GM19025 (cell line): Measurements from ENCODE around the gene PANK4.
"Not testable (repeated sequence)": the region's sequence is repeated elsewhere in the genome, so short reads cannot be mapped to it uniquely, and the experiment has no call there.

Source experiments
- ATAC-seq: cut with Tn5 transposase; IDR thresholded peaks from one replicate; pipeline ENCODE4 v1.9.1; 2021; ENCODE audit warnings: mild to moderate bottlenecking, low read depth, moderate library complexity; ENCODE audit not compliant: unreplicated experiment

PANK4 gene

DNA sequence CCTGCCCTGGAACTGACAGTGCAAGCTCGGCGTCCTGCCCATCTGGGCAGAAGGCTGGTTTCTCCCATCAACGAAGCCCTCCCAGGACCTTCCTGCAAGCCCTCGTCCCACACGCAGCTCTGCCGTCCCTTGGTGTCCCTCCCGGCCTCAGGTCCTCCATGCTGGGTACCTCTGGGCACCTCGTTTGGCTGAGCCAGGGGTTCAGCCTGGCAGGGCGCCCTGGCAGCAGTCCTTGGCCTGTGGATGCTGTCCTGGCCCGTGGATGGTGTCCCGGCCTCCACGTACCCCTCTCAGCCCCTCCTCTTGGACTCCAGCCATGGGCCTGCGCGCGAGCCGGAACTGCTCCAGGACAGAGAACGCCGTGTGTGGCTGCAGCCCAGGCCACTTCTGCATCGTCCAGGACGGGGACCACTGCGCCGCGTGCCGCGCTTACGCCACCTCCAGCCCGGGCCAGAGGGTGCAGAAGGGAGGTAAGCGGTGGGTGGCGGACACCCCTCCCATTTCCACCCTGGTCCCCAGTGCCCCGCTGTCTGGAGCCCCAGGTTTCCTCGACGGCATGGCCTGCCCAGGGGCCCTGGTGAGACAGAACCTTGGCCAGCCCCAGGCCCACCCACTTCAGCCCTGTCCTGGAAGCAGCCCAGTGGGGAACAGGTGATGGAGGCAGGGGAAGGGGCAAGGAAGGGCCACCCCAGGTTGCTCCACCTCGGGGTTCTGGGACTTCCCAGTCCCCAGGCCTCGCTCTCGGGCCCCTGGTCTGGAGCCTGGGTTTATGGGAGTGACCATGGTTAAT lies 33.3 kb upstream of the PANK4 start:
- no peak for ATAC-seq

DNA sequence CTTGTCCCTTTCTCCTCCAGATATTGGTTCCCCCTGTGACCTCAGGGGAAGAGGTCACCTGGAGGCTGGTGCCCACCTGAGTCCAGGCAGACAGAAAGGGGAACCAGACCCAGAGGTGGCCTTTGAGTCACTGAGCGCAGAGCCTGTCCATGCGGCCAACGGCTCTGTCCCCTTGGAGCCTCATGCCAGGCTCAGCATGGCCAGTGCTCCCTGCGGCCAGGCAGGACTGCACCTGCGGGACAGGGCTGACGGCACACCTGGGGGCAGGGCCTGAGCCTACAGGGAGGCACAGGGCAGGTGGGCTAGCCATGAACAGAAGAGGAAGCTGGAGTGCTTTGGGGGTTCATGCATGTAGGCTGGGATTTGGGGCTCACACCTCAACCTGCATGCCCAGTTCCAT lies 32.5 kb upstream of the PANK4 start:
- no peak for ATAC-seq

DNA sequence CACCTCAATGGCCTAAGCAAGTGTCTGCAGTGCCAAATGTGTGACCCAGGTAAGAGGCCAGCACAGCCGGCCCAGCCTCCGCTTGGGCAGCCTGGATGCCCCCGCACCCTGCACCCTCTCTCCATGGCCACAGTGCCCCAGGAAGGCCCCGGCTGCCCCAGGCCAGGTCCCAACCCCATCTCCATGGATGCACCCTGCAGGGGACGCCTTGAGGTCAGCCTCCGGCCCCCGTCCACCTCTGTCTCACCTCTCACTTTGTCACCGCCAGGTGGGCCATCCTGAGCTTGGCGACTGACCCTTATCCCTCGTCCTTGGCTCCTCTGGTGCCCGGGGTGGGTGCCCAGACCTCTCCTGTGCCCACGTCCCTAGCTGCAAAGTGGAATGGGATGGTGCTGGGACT lies 32.0 kb upstream of the PANK4 start:
- no peak for ATAC-seq

DNA sequence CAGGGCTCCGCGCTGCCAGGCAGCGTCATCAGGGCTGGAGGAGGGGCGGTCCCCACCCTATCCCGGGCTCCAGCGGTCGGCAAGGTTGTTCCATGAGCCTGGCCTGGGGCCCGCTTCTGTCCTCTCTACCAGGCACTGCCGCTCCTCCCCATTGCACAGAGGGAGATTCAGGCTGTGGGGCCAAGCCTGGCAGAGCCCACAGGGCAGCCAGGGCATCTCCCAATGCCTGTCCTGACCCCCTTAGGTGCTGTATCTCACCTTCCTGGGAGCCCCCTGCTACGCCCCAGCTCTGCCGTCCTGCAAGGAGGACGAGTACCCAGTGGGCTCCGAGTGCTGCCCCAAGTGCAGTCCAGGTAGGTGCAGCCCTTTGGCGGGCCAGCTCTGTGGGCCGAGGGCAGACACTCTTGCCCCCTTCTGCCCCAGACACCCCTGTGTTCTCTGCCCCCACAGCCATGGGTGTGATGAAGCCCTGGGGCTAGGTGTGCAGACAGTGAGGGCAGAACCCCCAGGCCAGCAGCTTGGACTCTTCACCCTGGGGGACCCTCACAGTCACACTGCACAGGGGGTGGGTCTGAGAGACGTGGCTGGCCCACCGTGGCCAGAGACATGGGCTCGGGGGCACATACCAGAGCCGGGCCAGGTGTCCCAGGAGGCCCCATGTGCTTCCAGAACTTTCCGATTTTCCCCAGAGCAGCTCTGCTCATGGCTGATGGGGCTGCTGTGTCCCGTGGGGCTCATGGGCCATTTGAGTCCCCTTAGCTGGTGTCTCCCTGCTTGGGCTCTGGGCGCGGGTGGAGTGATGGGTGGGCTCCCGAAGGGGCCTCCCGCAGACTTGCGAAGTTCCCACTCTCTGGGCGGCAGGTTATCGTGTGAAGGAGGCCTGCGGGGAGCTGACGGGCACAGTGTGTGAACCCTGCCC lies 31.3 kb upstream of the PANK4 start:
- ATAC-seq = no peak

DNA sequence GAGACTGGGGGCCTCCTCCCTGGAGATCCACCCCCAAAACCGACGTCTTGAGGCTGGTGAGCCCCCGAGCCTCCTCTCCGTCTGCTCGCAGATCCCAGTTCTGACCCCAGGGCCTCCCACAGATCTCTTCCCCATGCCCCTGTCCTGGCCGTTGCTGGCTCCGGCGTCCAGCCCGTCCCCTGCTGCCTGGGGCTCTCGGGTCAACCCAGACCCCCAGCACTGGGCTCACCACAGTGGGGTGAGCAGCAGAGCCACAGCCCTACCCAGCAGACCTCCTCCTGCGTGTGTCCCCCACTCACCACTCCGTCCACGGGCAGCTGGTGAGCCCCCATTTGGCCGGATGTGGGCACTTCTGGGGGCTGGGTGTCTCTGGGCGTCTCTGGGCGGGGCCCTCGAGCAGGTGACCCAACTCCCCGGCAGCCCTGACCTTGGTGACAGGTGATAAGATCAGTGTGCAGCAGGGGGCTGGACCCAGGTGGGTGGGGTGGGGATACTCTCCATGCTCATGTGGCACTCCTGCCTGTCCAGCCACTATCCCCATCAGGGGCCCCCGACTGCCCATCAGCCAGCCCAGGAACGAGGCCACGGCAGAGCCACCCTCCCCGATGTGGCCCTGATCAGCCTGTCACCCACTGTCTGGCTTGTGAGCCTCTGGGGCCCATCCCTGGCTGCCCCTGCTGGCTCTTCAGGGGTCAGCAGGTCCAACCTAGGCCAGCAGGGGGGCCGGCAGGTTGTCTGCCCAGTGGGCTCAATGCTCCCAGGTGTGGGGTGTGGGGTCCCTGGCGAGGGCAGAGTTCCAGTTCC lies 30.5 kb upstream of the PANK4 start:
- ATAC-seq = no peak

DNA sequence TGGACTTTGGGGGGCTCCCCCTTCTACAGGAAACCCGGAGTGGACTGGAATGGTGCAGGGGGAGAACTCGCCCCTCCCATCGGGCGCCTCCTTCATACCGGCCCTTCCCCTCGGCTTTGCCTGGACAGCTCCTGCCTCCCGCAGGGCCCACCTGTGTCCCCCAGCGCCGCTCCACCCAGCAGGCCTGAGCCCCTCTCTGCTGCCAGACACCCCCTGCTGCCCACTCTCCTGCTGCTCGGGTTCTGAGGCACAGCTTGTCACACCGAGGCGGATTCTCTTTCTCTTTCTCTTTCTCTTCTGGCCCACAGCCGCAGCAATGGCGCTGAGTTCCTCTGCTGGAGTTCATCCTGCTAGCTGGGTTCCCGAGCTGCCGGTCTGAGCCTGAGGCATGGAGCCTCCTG lies 29.9 kb upstream of the PANK4 start, which contains the start of gene TNFRSF14:
TNFRSF14 (plus strand) TSS at position 95 of the 401 bp plus-strand sequence; CDS start at position 389, 294 bp downstream.
- peak; percentile 24 for ATAC-seq

DNA sequence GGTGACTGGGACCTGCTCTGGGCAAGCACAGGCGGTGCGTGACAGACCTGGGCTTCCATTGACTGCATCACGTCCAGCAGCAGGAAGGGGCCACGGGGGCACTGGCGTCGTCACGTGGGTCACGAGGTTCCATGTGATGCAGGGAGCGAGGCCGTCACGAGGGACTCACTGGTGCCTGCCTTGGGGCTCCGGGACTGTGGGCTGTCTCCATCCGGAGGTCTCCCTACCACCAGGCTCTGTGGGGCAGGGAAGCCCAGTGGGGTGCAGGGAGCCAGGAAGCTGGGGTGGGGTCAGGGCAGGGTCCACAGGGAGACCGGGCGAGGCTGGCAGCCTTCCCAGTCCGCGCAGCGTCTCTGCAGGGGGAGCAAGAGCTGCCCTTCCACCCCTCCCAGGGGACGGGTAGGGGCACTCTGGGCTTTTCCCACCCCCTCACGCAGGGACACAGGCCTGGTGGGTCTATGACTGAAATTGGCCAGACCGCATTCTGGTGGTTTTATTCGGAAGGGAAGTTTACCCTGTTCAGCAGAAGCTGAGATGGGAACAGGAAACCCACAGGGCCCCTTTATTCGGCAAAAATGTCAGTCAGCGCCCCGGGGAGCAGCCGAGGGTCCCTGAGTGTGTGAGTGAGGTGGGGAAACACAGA lies 29.4 kb upstream of the PANK4 start:
- ATAC-seq = peak; percentile 39

DNA sequence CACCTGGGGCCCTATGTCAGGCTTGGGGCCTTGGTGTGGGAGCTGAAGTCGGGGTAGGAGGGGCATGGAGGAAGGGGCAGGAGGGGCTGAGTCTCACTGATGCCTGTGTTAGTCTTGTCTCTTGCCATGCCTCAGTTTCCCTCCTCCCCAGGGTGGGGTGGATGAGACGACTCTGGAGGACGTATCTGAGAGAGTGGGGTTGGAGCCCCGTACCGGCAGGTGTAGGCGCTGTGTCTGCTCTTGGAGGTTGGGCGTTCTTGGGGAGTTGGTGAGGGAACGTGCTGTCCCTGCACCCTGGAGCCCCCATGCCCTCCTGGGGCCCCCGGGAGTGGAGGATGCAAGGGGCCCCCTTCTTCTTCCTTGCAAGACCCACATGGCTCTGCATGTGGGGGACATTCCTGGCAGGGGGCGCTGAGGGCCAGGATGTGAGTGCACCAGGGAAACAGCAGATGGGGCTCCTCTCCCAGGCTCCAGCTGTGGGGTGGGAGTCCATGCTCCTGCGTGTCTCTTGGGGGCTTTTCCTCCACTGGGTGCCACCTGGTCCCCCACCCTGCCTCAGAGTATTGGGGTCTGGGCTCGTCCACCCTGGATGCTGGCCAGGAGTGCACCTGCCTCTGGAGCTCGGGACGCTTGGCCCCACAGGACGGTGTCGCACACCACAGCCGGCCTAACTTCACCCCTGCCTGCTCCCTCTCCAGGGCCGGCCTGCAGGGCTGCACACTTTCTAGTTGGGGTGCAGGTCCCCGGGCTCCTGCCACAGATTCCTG lies 28.4 kb upstream of the PANK4 start:
- no peak for ATAC-seq

DNA sequence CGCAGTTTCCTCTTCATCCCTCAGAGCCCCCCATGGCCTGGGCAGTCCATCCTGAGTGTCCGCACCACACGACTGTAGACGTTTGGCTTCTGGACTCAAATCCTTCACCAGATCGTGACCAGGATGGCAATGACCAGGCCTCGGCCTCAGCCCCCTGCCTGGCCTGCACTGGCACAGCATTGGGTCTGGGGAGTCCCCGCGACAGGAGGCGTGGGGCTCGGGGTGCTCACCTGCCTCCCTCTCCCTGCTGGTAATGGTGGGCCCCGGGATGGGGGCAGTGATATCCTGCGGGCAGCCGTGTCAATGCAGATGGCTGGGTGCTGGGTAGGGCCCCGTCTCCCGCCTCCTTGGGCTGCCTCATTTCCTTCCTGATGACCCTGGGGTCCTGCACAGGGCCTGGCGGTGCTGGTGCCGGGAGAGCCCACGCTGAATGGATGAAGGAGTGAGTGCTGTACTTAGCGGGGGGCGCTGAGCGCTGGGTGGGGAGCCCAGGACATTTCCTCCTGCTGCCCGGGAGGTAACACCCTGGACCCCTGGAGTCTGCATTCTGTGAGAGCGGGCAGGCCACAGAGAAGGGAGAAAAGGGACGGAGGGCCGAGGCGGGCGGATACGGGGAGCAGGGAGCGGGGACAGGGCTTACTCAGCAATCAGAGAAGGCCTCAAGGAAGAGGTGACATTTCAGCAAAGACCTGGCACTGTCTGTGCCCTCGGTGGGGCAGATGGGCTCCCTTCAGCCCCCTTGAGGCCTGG lies 27.6 kb upstream of the PANK4 start:
- ATAC-seq = no peak

DNA sequence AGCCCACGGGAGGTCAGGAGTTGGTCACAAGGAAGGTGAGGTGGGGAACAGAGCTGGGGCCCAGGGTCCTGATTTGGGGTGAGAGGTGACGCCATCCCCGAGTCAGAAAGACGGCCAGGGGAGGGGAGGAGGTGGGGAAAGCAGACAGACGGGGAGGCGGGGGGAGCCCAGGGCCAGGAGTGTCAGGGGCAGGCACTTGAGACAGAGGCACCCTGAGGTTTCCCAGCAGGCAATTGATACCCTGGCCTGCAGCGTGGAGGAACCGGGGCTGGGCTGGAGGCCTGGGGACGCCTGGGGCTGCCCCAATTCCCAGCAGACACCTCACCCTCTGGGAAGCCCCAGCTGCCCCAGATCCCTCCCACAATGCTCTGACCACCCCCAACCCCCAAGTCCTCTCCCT lies 26.7 kb upstream of the PANK4 start:
- ATAC-seq = not testable (repeated sequence)

DNA sequence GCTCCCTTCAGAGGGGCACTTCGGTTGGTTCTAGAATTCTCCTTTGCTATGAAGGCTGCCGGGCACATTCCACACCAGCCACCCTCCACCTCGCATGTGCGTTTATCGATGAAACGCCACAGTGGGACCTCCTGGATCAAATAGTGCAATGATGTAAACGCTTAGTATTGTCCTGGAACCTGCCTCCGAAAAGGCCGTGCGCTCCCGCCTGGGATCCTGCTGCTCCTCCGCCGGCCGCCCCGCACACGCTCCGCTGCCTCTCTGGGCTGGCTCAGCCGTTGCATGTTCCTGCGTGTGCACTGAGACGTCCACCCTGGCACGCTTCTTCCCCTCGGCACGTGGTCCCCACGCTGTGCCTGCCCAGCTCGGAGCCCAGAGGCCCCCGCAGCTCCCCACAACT lies 25.8 kb upstream of the PANK4 start:
- no peak for ATAC-seq

DNA sequence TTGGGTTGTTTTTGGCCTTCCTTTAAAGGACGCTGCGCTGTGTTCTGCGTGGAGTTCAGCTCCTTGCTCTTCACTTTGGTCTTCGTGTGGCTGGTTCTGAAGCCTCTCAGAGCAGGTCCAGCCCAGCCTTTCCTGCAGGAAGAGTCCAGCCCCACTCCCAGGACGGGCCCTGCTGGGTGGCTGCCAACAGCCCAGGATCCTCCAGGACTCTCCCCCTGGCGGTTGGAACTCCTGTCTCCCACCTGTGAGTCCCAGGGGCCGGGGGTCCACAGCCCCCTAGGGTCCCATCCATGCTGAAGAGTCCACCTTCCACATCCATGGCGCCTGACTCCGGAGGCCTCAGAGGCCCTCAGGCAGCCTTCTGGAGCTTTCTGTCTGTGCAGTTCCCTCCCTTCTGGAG lies 25.1 kb upstream of the PANK4 start:
- not testable (repeated sequence) for ATAC-seq

DNA sequence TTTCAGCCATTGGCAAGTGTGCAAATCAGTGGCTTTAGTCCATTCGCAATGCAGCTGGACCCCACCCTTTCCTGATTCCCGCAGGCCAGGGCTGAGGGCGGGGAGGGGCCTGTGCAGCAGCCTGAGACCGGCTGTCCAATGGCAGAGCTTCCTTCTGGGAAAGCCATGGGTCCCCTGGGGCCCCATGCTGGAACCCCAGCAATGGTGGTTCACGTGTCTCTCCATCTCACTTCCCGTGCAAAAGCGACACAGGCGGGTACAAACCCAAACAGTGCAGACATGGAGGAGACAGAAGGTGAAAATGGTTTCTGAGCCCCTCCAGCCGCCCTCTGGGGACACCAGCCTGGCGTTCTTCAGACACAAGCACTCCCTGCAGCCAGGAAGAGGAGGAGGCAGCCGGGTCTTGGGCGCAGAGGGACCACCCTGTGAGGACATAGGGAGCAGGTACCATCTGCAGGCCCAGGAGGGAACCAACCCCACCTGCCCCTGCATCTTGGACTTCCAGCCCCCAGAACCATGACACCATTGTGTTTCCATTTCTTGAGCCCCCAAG lies 24.0 kb upstream of the PANK4 start:
- not testable (repeated sequence) for ATAC-seq

DNA sequence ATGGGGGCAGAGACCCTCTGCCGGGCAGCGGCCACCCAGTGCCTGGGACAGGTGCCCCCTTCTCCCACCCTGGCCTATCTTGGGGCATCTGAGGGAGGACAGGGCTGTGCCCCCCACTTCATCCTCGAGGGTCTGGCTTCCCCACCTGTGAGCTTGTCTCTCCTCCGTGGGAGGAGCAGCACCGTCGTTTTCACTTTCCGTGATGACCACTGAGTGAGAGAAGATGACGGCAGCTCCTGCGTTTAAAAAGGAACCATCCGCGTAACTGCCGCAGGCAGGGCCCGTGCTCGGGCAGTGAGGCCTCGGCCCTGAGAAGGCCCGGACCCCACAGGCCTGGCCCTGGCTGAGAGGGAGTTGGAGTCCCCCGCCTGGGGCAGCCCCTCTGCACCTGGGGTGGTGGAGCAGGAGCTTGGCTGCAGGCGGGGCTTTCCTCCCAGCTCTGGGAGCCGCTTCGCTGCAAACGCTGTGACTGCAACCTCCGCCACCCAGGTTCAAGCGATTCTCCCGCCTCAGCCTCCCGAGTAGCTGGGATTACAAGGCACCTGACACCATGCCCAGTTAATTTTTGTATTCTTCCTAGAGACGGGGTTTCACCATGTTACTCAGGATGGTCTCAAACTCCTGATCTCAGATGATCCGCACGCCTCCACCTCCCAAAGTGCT lies 23.1 kb upstream of the PANK4 start:
- not testable (repeated sequence) for ATAC-seq

DNA sequence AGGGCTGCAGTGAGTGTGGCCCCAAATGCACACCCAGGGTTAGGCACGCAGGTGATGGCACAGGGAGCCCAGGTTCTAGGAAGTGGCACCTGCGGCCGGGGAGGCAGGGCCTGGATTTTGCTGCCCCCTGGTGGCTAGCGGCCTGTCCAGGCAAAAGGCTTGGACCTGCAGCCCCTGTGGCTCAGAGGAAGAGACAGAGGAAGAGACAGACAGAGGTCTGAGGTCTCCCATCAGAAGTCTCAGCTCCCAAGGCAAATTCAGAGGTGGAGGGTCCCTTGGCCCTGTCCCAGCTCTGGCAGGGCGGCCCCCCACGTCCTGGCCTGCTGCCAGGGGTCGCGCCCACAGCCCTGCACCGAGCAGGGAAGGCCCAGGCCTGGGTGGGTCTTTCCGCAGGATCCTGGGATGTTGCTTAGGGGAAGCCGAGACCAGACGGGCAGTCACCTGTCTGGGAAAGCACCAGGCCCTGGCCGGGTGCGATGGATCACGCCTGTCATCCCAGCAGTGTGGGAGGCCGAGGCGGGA lies 21.7 kb upstream of the PANK4 start:
- peak; percentile 7 for ATAC-seq

DNA sequence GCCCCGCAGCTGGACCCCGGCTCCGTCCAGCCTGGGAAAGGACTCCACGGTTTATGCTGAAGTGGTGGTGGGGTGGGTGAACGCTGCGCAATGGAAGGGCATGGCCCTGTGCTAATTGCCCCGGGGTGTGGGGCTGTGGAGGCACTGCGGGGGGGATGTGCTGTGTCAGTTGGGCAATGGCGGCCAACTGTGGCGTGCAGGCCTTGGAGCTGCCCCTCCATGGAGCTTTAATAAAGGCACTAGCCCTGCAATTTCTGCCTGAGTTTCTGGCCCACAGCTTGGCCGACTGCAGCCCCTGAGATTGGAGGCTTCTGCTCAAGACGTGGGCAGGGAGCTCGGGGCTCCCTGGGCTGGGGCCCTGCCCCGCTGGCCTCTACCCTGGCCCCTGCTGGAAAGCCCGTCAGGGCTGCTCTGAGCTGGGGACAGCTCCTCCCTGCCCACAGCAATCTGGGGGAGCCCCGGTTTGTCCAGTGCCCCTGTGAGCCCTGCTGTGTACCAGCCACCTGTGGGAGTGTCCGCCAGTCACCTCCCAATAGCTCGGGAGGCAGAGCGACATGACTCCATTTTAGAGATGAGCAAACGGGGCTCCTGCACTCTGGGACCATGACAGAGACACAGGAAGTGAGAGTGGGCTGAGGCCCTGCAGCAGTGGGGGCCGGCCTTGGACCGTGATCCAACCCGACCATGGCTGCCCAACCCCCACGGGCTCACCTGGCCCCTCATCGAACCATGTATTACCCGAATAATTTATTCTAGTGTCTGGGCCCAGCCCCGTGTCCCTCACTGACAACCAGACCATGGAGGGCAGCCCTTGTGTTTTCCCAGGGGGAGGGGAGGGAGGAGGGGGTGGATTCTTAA lies 21.0 kb upstream of the PANK4 start:
- no peak for ATAC-seq
